GM23338 (cell line): ENCODE data around the gene FPR1.

ENCODE experiments used
- EZH2 ChIP-seq: fragments of 200-600 bp; sonication (generic); IDR thresholded peaks from one replicate; pipeline ENCODE4 v1.8.0; 2017; ENCODE audit warnings: antibody characterized with exemption, mild to moderate bottlenecking, low read depth; ENCODE audit not compliant: unreplicated experiment
- TF ChIP-seq, protein P1 (sequence below), 2 experiments: fragments of 200-600 bp in 1 of 2; sonication (generic) in 1 of 2; conservative IDR thresholded peaks; 2 replicates each; pipeline versions ENCODE4 v1.5.1 to v1.6.1; 2016 to 2017; ENCODE audit warnings: antibody characterized with exemption in 2 of 2, low read depth in 2 of 2, mild to moderate bottlenecking in 2 of 2, moderate library complexity in 1 of 2

DNA sequence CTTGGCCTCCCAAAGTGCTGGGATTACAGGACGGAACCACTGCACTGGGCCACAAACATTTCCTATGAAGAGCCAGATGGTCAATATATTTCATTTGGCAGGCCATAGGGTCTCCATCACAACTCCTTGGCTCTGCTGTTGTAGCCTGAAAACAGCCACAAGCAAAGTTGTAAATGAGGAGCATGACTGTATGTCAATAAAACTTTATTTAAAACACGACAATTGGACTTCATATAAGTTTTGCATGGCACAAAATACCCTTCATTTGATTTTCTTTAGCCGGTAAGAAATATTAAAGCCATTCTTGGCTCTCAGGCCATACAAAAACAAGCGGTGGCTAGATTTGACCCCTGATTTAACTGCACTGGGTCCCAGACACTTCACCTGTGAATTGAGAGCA, 3.1 kb upstream of the FPR1 start:
- TF ChIP-seq, protein P1, sequence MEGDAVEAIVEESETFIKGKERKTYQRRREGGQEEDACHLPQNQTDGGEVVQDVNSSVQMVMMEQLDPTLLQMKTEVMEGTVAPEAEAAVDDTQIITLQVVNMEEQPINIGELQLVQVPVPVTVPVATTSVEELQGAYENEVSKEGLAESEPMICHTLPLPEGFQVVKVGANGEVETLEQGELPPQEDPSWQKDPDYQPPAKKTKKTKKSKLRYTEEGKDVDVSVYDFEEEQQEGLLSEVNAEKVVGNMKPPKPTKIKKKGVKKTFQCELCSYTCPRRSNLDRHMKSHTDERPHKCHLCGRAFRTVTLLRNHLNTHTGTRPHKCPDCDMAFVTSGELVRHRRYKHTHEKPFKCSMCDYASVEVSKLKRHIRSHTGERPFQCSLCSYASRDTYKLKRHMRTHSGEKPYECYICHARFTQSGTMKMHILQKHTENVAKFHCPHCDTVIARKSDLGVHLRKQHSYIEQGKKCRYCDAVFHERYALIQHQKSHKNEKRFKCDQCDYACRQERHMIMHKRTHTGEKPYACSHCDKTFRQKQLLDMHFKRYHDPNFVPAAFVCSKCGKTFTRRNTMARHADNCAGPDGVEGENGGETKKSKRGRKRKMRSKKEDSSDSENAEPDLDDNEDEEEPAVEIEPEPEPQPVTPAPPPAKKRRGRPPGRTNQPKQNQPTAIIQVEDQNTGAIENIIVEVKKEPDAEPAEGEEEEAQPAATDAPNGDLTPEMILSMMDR (conservative IDR thresholded peaks at IDR 0.05; ENCODE audit: low read depth in 2 of 2): no peak
- no peak for TF ChIP-seq EZH2
